ENCODE measurements around the gene CHPF2.

Gene CHPF2

GRCh38 chr7:151256410-151257045, 24.2 kb downstream of the CHPF2 start:
- no peak for TF ChIP-seq CTCF (IDR thresholded peaks at IDR 0.05; ENCODE audit: low read depth, low read length, missing control alignments)
- DNase-seq (ENCODE audit: low read depth), result no peak
- H3K4me3 ChIP-seq (ENCODE audit: low read depth, low read length), result no peak overlapping the region

- DNase-seq (ENCODE audit: low read depth), result no peak
- H3K4me3 ChIP-seq (ENCODE audit: low read depth, low read length), result no peak overlapping the region
- no peak for TF ChIP-seq CTCF (IDR thresholded peaks at IDR 0.05; ENCODE audit: low read depth, low read length, missing control alignments)
These were observed 25.7 kb downstream of the CHPF2 start for GRCh38 chr7:151257990-151258389.

GRCh38 chr7:151260471-151260870, 28.2 kb downstream of the CHPF2 start:
- no peak for TF ChIP-seq CTCF (IDR thresholded peaks at IDR 0.05; ENCODE audit: low read depth, low read length, missing control alignments)
- no peak overlapping the region for H3K4me3 ChIP-seq (ENCODE audit: low read depth, low read length)
- DNase-seq (ENCODE audit: low read depth), result no peak

- no peak overlapping the region for H3K4me3 ChIP-seq (ENCODE audit: low read depth, low read length)
- TF ChIP-seq CTCF (IDR thresholded peaks at IDR 0.05; ENCODE audit: low read depth, low read length, missing control alignments), result no peak
- no peak for DNase-seq (ENCODE audit: low read depth)
These were observed 28.6 kb downstream of the CHPF2 start for GRCh38 chr7:151260883-151261282.

GRCh38 chr7:151261529-151261928, 29.2 kb downstream of the CHPF2 start:
- no peak overlapping the region for H3K4me3 ChIP-seq (ENCODE audit: low read depth, low read length)
- no peak for TF ChIP-seq CTCF (IDR thresholded peaks at IDR 0.05; ENCODE audit: low read depth, low read length, missing control alignments)
- DNase-seq (ENCODE audit: low read depth), result no peak

- no peak for DNase-seq (ENCODE audit: low read depth)
- no peak overlapping the region for H3K4me3 ChIP-seq (ENCODE audit: low read depth, low read length)
- no peak for TF ChIP-seq CTCF (IDR thresholded peaks at IDR 0.05; ENCODE audit: low read depth, low read length, missing control alignments)
These were observed 32.3 kb downstream of the CHPF2 start for GRCh38 chr7:151264615-151265014.

GRCh38 chr7:151265351-151265931, 33.2 kb downstream of the CHPF2 start:
- no peak for TF ChIP-seq CTCF (IDR thresholded peaks at IDR 0.05; ENCODE audit: low read depth, low read length, missing control alignments)
- no peak for DNase-seq (ENCODE audit: low read depth)
- no peak overlapping the region for H3K4me3 ChIP-seq (ENCODE audit: low read depth, low read length)
